ENCODE results near the gene HIBADH.
"Not testable (repeated sequence)": the region's sequence is repeated elsewhere in the genome, so short reads cannot be mapped to it uniquely, and the experiment has no call there.

HIBADH gene

GRCh38 chr7:27650283-27650682, 12.4 kb downstream of the HIBADH start:
- no peak overlapping the region for H3K9ac ChIP-seq (ENCODE audit: low read depth, low read length)
- H3K4me3 ChIP-seq (ENCODE audit: low read depth, low read length), result no peak overlapping the region
- H3K9me3 ChIP-seq (ENCODE audit: control insufficient read depth, insufficient read depth, low read length), result no peaks in the 10 kb centered on the region
- H3K27me3 ChIP-seq (ENCODE audit: control insufficient read depth, insufficient read depth, low read length), result no peaks in the 10 kb centered on the region
- no peaks in the 10 kb centered on the region for H3K36me3 ChIP-seq (ENCODE audit: control insufficient read depth, insufficient read depth, low read length)
- H3K4me1 ChIP-seq (ENCODE audit: control insufficient read depth, insufficient read depth, low read length), result no peaks in the 10 kb centered on the region

- no peaks in the 10 kb centered on the region for H3K27me3 ChIP-seq (ENCODE audit: control insufficient read depth, insufficient read depth, low read length)
- H3K36me3 ChIP-seq (ENCODE audit: control insufficient read depth, insufficient read depth, low read length), result no peaks in the 10 kb centered on the region
- no peak overlapping the region for H3K4me3 ChIP-seq (ENCODE audit: low read depth, low read length)
- H3K4me1 ChIP-seq (ENCODE audit: control insufficient read depth, insufficient read depth, low read length), result no peaks in the 10 kb centered on the region
- no peaks in the 10 kb centered on the region for H3K9me3 ChIP-seq (ENCODE audit: control insufficient read depth, insufficient read depth, low read length)
- no peak overlapping the region for H3K9ac ChIP-seq (ENCODE audit: low read depth, low read length)
Measured at GRCh38 chr7:27647489-27647888, 15.2 kb downstream of the HIBADH start.

GRCh38 chr7:27647046-27647445, 15.6 kb downstream of the HIBADH start:
- no peaks in the 10 kb centered on the region for H3K4me1 ChIP-seq (ENCODE audit: control insufficient read depth, insufficient read depth, low read length)
- H3K9ac ChIP-seq (ENCODE audit: low read depth, low read length), result no peak overlapping the region
- no peaks in the 10 kb centered on the region for H3K9me3 ChIP-seq (ENCODE audit: control insufficient read depth, insufficient read depth, low read length)
- H3K4me3 ChIP-seq (ENCODE audit: low read depth, low read length), result no peak overlapping the region
- H3K27me3 ChIP-seq (ENCODE audit: control insufficient read depth, insufficient read depth, low read length), result no peaks in the 10 kb centered on the region
- no peaks in the 10 kb centered on the region for H3K36me3 ChIP-seq (ENCODE audit: control insufficient read depth, insufficient read depth, low read length)

GRCh38 chr7:27642271-27642670, 20.4 kb downstream of the HIBADH start:
- no peaks in the 10 kb centered on the region for H3K27me3 ChIP-seq (ENCODE audit: control insufficient read depth, insufficient read depth, low read length)
- H3K36me3 ChIP-seq (ENCODE audit: control insufficient read depth, insufficient read depth, low read length), result no peaks in the 10 kb centered on the region
- no peak overlapping the region for H3K9ac ChIP-seq (ENCODE audit: low read depth, low read length)
- no peaks in the 10 kb centered on the region for H3K9me3 ChIP-seq (ENCODE audit: control insufficient read depth, insufficient read depth, low read length)
- no peak overlapping the region for H3K4me3 ChIP-seq (ENCODE audit: low read depth, low read length)
- H3K4me1 ChIP-seq (ENCODE audit: control insufficient read depth, insufficient read depth, low read length), result no peaks in the 10 kb centered on the region

GRCh38 chr7:27641581-27642230, 21.0 kb downstream of the HIBADH start:
- Histone ChIP-seq H3K4me3 (ENCODE audit: low read depth, low read length) (no peak overlapping the region), H3K27me3 (ENCODE audit: control insufficient read depth, insufficient read depth, low read length) (no peaks in the 10 kb centered on the region), H3K9me3 (ENCODE audit: control insufficient read depth, insufficient read depth, low read length) (no peaks in the 10 kb centered on the region), H3K9ac (ENCODE audit: low read depth, low read length) (no peak overlapping the region), H3K4me1 (ENCODE audit: control insufficient read depth, insufficient read depth, low read length) (peaks cover 2% of the 10 kb centered on the region), H3K36me3 (ENCODE audit: control insufficient read depth, insufficient read depth, low read length) (no peaks in the 10 kb centered on the region)

GRCh38 chr7:27640884-27641574, 21.7 kb downstream of the HIBADH start:
- H3K9ac ChIP-seq (ENCODE audit: low read depth, low read length), result no peak overlapping the region
- H3K27me3 ChIP-seq (ENCODE audit: control insufficient read depth, insufficient read depth, low read length), result no peaks in the 10 kb centered on the region
- H3K4me3 ChIP-seq (ENCODE audit: low read depth, low read length), result no peak overlapping the region
- H3K36me3 ChIP-seq (ENCODE audit: control insufficient read depth, insufficient read depth, low read length), result no peaks in the 10 kb centered on the region
- peaks cover 8% of the 10 kb centered on the region for H3K4me1 ChIP-seq (ENCODE audit: control insufficient read depth, insufficient read depth, low read length)
- H3K9me3 ChIP-seq (ENCODE audit: control insufficient read depth, insufficient read depth, low read length), result no peaks in the 10 kb centered on the region

GRCh38 chr7:27639851-27640250, 22.8 kb downstream of the HIBADH start:
- no peaks in the 10 kb centered on the region for H3K36me3 ChIP-seq (ENCODE audit: control insufficient read depth, insufficient read depth, low read length)
- H3K27me3 ChIP-seq (ENCODE audit: control insufficient read depth, insufficient read depth, low read length), result no peaks in the 10 kb centered on the region
- no peak overlapping the region for H3K9ac ChIP-seq (ENCODE audit: low read depth, low read length)
- H3K9me3 ChIP-seq (ENCODE audit: control insufficient read depth, insufficient read depth, low read length), result no peaks in the 10 kb centered on the region
- peaks cover 9% of the 10 kb centered on the region for H3K4me1 ChIP-seq (ENCODE audit: control insufficient read depth, insufficient read depth, low read length)
- H3K4me3 ChIP-seq (ENCODE audit: low read depth, low read length), result no peak overlapping the region

GRCh38 chr7:27639048-27639447, 23.6 kb downstream of the HIBADH start:
- not testable (repeated sequence) for H3K9ac ChIP-seq (ENCODE audit: low read depth, low read length); H3K36me3 ChIP-seq (ENCODE audit: control insufficient read depth, insufficient read depth, low read length); H3K9me3 ChIP-seq (ENCODE audit: control insufficient read depth, insufficient read depth, low read length); H3K4me1 ChIP-seq (ENCODE audit: control insufficient read depth, insufficient read depth, low read length); H3K4me3 ChIP-seq (ENCODE audit: low read depth, low read length); H3K27me3 ChIP-seq (ENCODE audit: control insufficient read depth, insufficient read depth, low read length)

- Histone ChIP-seq H3K4me3 (ENCODE audit: low read depth, low read length) (no peak overlapping the region), H3K9me3 (ENCODE audit: control insufficient read depth, insufficient read depth, low read length) (no peaks in the 10 kb centered on the region), H3K4me1 (ENCODE audit: control insufficient read depth, insufficient read depth, low read length) (peaks cover 9% of the 10 kb centered on the region), H3K36me3 (ENCODE audit: control insufficient read depth, insufficient read depth, low read length) (no peaks in the 10 kb centered on the region), H3K27me3 (ENCODE audit: control insufficient read depth, insufficient read depth, low read length) (no peaks in the 10 kb centered on the region), H3K9ac (ENCODE audit: low read depth, low read length) (no peak overlapping the region)
Measured at GRCh38 chr7:27636326-27637006, 26.2 kb downstream of the HIBADH start.

GRCh38 chr7:27635728-27636127, 27.0 kb downstream of the HIBADH start:
- Histone ChIP-seq H3K4me3 (ENCODE audit: low read depth, low read length) (no peak overlapping the region), H3K9ac (ENCODE audit: low read depth, low read length) (no peak overlapping the region), H3K9me3 (ENCODE audit: control insufficient read depth, insufficient read depth, low read length) (no peaks in the 10 kb centered on the region), H3K36me3 (ENCODE audit: control insufficient read depth, insufficient read depth, low read length) (no peaks in the 10 kb centered on the region), H3K4me1 (ENCODE audit: control insufficient read depth, insufficient read depth, low read length) (peaks cover 9% of the 10 kb centered on the region), H3K27me3 (ENCODE audit: control insufficient read depth, insufficient read depth, low read length) (no peaks in the 10 kb centered on the region)

GRCh38 chr7:27634671-27635493, 27.8 kb downstream of the HIBADH start:
- no peaks in the 10 kb centered on the region for H3K27me3 ChIP-seq (ENCODE audit: control insufficient read depth, insufficient read depth, low read length)
- no peak overlapping the region for H3K9ac ChIP-seq (ENCODE audit: low read depth, low read length)
- peaks cover 9% of the 10 kb centered on the region for H3K4me1 ChIP-seq (ENCODE audit: control insufficient read depth, insufficient read depth, low read length)
- H3K9me3 ChIP-seq (ENCODE audit: control insufficient read depth, insufficient read depth, low read length), result no peaks in the 10 kb centered on the region
- H3K36me3 ChIP-seq (ENCODE audit: control insufficient read depth, insufficient read depth, low read length), result no peaks in the 10 kb centered on the region
- no peak overlapping the region for H3K4me3 ChIP-seq (ENCODE audit: low read depth, low read length)

Measured in iPS-15b (cell line).